H1 (cell line): Measurements from ENCODE around the gene FOSL1. TPM values are rescaled to one million over a fixed set of nuclear protein-coding genes. Genes with fewer than 3 reads are reported as not detected.
A peak's percentile ranks its signal among the peaks of the same experiment; 100 is the strongest.

Experiments
- ASH2L ChIP-seq: fragments of 200-600, 300-600 bp; sonication (generic); IDR thresholded peaks from one replicate; pipeline ENCODE4 v1.7.1; 2017; ENCODE audit warnings: low read length
- KDM5A ChIP-seq: fragments of 200-600 bp; IDR thresholded peaks from 2 replicates; pipeline ENCODE4 v1.7.1; 2012; ENCODE audit warnings: mild to moderate bottlenecking, low read length, inconsistent platforms, mixed read lengths
- POLR2AphosphoS5 ChIP-seq: IDR thresholded peaks from 2 replicates; pipeline ENCODE4 v1.6.1; 2011; ENCODE audit warnings: low read depth, low read length
- RBBP5 ChIP-seq: IDR thresholded peaks from 2 replicates; pipeline ENCODE4 v1.7.1; 2012; ENCODE audit warnings: low read depth, mild to moderate bottlenecking, inconsistent platforms, low read length, moderate library complexity, borderline replicate concordance
- polyA plus RNA-seq, 7 experiments: library from polyadenylated mRNA; depleted of rRNA in 3 of 7; stranded (reverse) in 5 of 7; unstranded in 2 of 7; fragments of >200 nt in 5 of 7; fragments of 200-250 nt in 2 of 7; gene quantifications; 1 replicate in 5 of 7; 2 replicates in 1 of 7; 4 replicates in 1 of 7; pipeline versions ENCODE4 v1.2.1 to v1.2.3, GENCODE V29; 2011 to 2013; ENCODE audit warnings: missing spikeins in 2 of 7, mixed read lengths in 2 of 7
- total RNA-seq: library from RNA; stranded (reverse); fragmentation: NEBNext Ultra II Directional; extraction: Animal tissue kit (Norgen Biotek cat#: 25700); gene quantifications from 2 replicates; pipeline ENCODE4 v1.2.1, GENCODE V29; 2021

The FOSL1 gene
- total and polyA plus RNA-seq, 2 of the 8 experiments (the other 6 are each of a cell fraction or from before 2014, with no cell fraction given): 6.3 to 7.2 TPM

GRCh38 chr11:65857500-65857852, 42.7 kb downstream of the FOSL1 start (continued):
- no peak for TF ChIP-seq RBBP5
- TF ChIP-seq ASH2L: peak; percentile 27
- TF ChIP-seq POLR2AphosphoS5: no peak
- no peak for TF ChIP-seq KDM5A
- TF ChIP-seq, all 59 proteins: peak for 5
